Activated CD8-positive, alpha-beta T cell treated with anti-CD3 and anti-CD28 coated beads, Interleukin-2, amount 10 ng/mL, durations not matched to agents 7 days and 5 days (primary cell): Measurements from ENCODE around the gene MPV17L. TPM values are rescaled to one million over a fixed set of nuclear protein-coding genes. Genes with fewer than 3 reads are reported as not detected.
"Not testable (repeated sequence)": the region's sequence is repeated elsewhere in the genome, so short reads cannot be mapped to it uniquely, and the experiment has no call there.

Experiments used
- ATAC-seq: fragments of 150-1000 bp; cut with Tn5 transposase; one replicate; pipeline ENCODE4 v1.10.0; 2021; ENCODE audit warnings: moderate library complexity
- CTCF ChIA-PET: fragments of 350-600 bp; sonication (Branson Sonifier 250); formaldehyde crosslinking; loops from one replicate; lab custom pipeline; 2021; ENCODE audit warnings: antibody characterized with exemption; lab: Charles Lee
- POLR2A ChIA-PET: fragments of 350-600 bp; sonication (Branson Sonifier 250); formaldehyde crosslinking; loops from one replicate; lab custom pipeline; 2021; ENCODE audit warnings: antibody characterized with exemption; lab: Charles Lee
- DNase-seq: peaks from one replicate; pipeline ENCODE4 v3.0.0-alpha.2; 2020
- H3K27ac Mint-ChIP-seq: one replicate; pipeline ENCODE4 v1.8.0; 2021; ENCODE audit warnings: mild to moderate bottlenecking, mixed read lengths
- H3K27me3 Mint-ChIP-seq: one replicate; pipeline ENCODE4 v1.8.0; 2021; ENCODE audit warnings: low read depth, mixed read lengths
- H3K36me3 Mint-ChIP-seq: one replicate; pipeline ENCODE4 v1.8.0; 2021; ENCODE audit warnings: low read depth, mixed read lengths
- H3K4me1 Mint-ChIP-seq: one replicate; pipeline ENCODE4 v1.8.0; 2021; ENCODE audit warnings: low read depth, mixed read lengths
- H3K4me3 Mint-ChIP-seq: one replicate; pipeline ENCODE4 v1.8.0; 2021; ENCODE audit warnings: mild to moderate bottlenecking, mixed read lengths
- H3K9me3 Mint-ChIP-seq: one replicate; pipeline ENCODE4 v1.8.0; 2022; ENCODE audit warnings: mixed read lengths; ENCODE audit not compliant: insufficient read depth
- total RNA-seq, 2 experiments: library from RNA; stranded (reverse); gene quantifications; one replicate each; pipeline ENCODE4 v1.2.3, GENCODE V29; 2021

MPV17L gene
- total RNA-seq, 2 experiments from 2014 or later = not detected

GRCh38 chr16:15454933-15455332 lies 59.4 kb downstream of the MPV17L start:
- H3K4me1 Mint-ChIP-seq, DNase-seq, H3K9me3 Mint-ChIP-seq, H3K4me3 Mint-ChIP-seq, POLR2A ChIA-PET, CTCF ChIA-PET, ATAC-seq, H3K36me3 Mint-ChIP-seq, H3K27ac Mint-ChIP-seq: not testable (repeated sequence)
- H3K27me3 Mint-ChIP-seq = peaks cover 14% of the 10 kb centered on the region

- no peaks in the 10 kb centered on the region for H3K9me3 Mint-ChIP-seq
- H3K27ac Mint-ChIP-seq = no peak overlapping the region
- H3K36me3 Mint-ChIP-seq = no peaks in the 10 kb centered on the region
- POLR2A ChIA-PET = no interaction called here
- H3K4me1 Mint-ChIP-seq = no peaks in the 10 kb centered on the region
- CTCF ChIA-PET = interaction anchor here (1.1 to 1.2 kb wide), 2 partner anchors 12 to 52 kb away, joined by 3 read pairs; no protein-coding TSS in a partner anchor
- H3K27me3 Mint-ChIP-seq = peaks cover 15% of the 10 kb centered on the region
- no peak for DNase-seq
- no peak for ATAC-seq
- no peak overlapping the region for H3K4me3 Mint-ChIP-seq
Observed at GRCh38 chr16:15457400-15457799, 61.8 kb downstream of the MPV17L start.

- H3K4me1 Mint-ChIP-seq = no peaks in the 10 kb centered on the region
- no peak for ATAC-seq
- H3K27ac Mint-ChIP-seq = no peak overlapping the region
- no peak overlapping the region for H3K4me3 Mint-ChIP-seq
- DNase-seq = no peak
- no peaks in the 10 kb centered on the region for H3K36me3 Mint-ChIP-seq
- ChIA-PET POLR2A (no interaction called here), CTCF (no interaction called here)
- peaks cover 15% of the 10 kb centered on the region for H3K27me3 Mint-ChIP-seq
- no peaks in the 10 kb centered on the region for H3K9me3 Mint-ChIP-seq
Observed at GRCh38 chr16:15457958-15458357, 62.4 kb downstream of the MPV17L start.

GRCh38 chr16:15459791-15460190 lies 64.2 kb downstream of the MPV17L start:
- CTCF ChIA-PET = no interaction called here
- POLR2A ChIA-PET = no interaction called here

GRCh38 chr16:15460601-15461000 lies 65.0 kb downstream of the MPV17L start:
- peaks cover 15% of the 10 kb centered on the region for H3K27me3 Mint-ChIP-seq
- no peaks in the 10 kb centered on the region for H3K4me1 Mint-ChIP-seq
- H3K9me3 Mint-ChIP-seq = no peaks in the 10 kb centered on the region
- no peaks in the 10 kb centered on the region for H3K36me3 Mint-ChIP-seq
- no peak overlapping the region for H3K27ac Mint-ChIP-seq
- no peak overlapping the region for H3K4me3 Mint-ChIP-seq
- no peak for ATAC-seq
- ChIA-PET CTCF (interaction anchor here (1.4 kb wide), 1 partner anchor 182 kb away, joined by 3 read pairs; the partner anchor contains the start of gene MARF1), POLR2A (no interaction called here)
- DNase-seq = no peak

More at GRCh38 chr16:15459791-15460190, 64.2 kb downstream of the MPV17L start:
- Mint-ChIP-seq H3K36me3 (no peaks in the 10 kb centered on the region), H3K27ac (no peak overlapping the region), H3K9me3 (no peaks in the 10 kb centered on the region), H3K4me3 (no peak overlapping the region), H3K27me3 (peaks cover 15% of the 10 kb centered on the region), H3K4me1 (no peaks in the 10 kb centered on the region)
- no peak for ATAC-seq
- DNase-seq = no peak

- Mint-ChIP-seq H3K9me3 (no peaks in the 10 kb centered on the region), H3K36me3 (no peaks in the 10 kb centered on the region), H3K27me3 (peaks cover 15% of the 10 kb centered on the region), H3K4me3 (no peak overlapping the region), H3K27ac (no peak overlapping the region), H3K4me1 (no peaks in the 10 kb centered on the region)
- CTCF ChIA-PET = interaction anchor here (1.4 kb wide), 1 partner anchor 181 kb away, joined by 3 read pairs; the partner anchor contains the start of gene MARF1
- ATAC-seq = no peak
- POLR2A ChIA-PET = no interaction called here
- no peak for DNase-seq
Observed at GRCh38 chr16:15461376-15461775, 65.8 kb downstream of the MPV17L start.

Other genes with a start within 250 kb of the MPV17L start
- gene NPIPA5, start 17.5 kb upstream of the MPV17L start, total RNA-seq = 1 to 10 TPM; 1.3 to 4.7 TPM
- 1 to 10 TPM; 1.6 to 4.3 TPM for gene BMERB1, start 38.8 kb downstream of the MPV17L start, total RNA-seq
- gene MARF1, start 247.4 kb downstream of the MPV17L start, total RNA-seq = 10 to 100 TPM; 62.7 to 64.5 TPM